Neural cell (in vitro differentiated cells): ENCODE measurements around the gene PAN3.

Source experiments
- CTCF ChIP-seq: fragments of 450-650 bp; IDR thresholded peaks from 2 replicates; pipeline ENCODE4 v1.5.1; 2014; ENCODE audit warnings: antibody characterized with exemption, mild to moderate bottlenecking, moderate library complexity; ENCODE audit not compliant: poor library complexity, severe bottlenecking
- EZH2 ChIP-seq: fragments of 200-600, 300-800 bp; shearing (Covaris generic), sonication (generic); IDR thresholded peaks from 2 replicates; pipeline ENCODE4 v1.6.1; 2014; ENCODE audit warnings: antibody characterized with exemption, low read length, borderline replicate concordance, mild to moderate bottlenecking; ENCODE audit not compliant: insufficient read depth, poor library complexity, severe bottlenecking
- POLR2AphosphoS5 ChIP-seq: IDR thresholded peaks from 2 replicates; pipeline ENCODE4 v1.6.1; 2012
- RAD21 ChIP-seq: fragments of 450-650 bp; conservative IDR thresholded peaks from 2 replicates; pipeline ENCODE4 v1.6.1; 2014; ENCODE audit warnings: antibody characterized with exemption, mild to moderate bottlenecking, moderate library complexity
- REST ChIP-seq: IDR thresholded peaks from 2 replicates; pipeline ENCODE4 v1.6.1; 2012; ENCODE audit warnings: borderline replicate concordance

GRCh38 chr13:28177327-28177726 lies 39.0 kb downstream of the PAN3 start:
- no peak for TF ChIP-seq CTCF
- no peak for TF ChIP-seq EZH2
- no peak for TF ChIP-seq REST
- TF ChIP-seq RAD21: no peak
- TF ChIP-seq POLR2AphosphoS5: no peak
